NCI-H524 treated with DMSO at 0.1 percent for 48 hours (cell line): Measurements from ENCODE around the gene PHYKPL.

ENCODE experiments used
- DNase-seq: peaks from one replicate; lab custom pipeline; 2025; lab: John Stamatoyannopoulos, UW

The PHYKPL gene

GRCh38 chr5:178223828-178224335 is 8.7 kb downstream of the PHYKPL start:
- no peak for DNase-seq

GRCh38 chr5:178223196-178223773 is 9.3 kb downstream of the PHYKPL start:
- DNase-seq, result no peak

- DNase-seq, result no peak
These were observed 10.3 kb downstream of the PHYKPL start for GRCh38 chr5:178222292-178222691.

DNA sequence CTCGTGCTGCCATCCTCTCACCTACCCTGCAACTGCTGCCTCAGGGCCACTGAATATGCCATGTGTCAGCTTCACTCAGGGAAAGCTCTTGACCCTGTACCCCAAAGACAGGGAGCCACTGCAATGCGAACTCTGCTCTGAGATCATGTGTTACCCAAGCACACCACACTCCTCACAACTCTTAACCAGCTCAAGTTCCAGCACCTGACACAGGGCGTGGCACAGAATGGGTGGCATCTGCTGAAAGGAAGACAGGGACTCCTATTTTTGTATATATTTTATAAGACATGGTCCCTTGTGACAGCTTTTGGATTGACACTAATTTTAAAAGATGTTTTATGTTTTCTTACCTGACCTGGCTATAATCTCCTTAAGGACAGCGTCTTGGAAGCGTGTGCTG is 10.7 kb downstream of the PHYKPL start:
- no peak for DNase-seq

DNA sequence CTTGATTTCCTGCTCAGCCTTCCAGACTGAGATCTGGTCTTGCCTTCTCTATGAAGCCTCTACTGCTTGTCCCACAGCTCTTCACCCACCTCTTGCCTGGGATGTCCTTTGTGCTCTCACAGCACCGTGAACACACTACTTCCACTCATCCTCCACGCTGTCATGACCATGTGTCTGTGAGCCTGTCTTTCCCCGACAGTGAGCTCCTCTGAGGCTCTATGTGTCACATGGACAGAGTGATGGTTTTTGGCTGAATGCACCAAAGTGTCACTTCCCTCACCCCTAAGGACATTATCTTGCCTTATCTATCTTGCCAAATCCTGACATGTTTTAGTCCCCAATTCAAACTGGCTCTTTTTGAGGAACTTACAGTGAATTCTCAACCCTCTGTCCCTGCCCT is 11.3 kb downstream of the PHYKPL start:
- DNase-seq, result no peak

GRCh38 chr5:178218827-178219226 is 13.8 kb downstream of the PHYKPL start:
- DNase-seq, result no peak

- no peak for DNase-seq
These were observed 14.3 kb downstream of the PHYKPL start for GRCh38 chr5:178218237-178218776.

GRCh38 chr5:178216779-178217178 is 15.8 kb downstream of the PHYKPL start:
- DNase-seq, result no peak

DNA sequence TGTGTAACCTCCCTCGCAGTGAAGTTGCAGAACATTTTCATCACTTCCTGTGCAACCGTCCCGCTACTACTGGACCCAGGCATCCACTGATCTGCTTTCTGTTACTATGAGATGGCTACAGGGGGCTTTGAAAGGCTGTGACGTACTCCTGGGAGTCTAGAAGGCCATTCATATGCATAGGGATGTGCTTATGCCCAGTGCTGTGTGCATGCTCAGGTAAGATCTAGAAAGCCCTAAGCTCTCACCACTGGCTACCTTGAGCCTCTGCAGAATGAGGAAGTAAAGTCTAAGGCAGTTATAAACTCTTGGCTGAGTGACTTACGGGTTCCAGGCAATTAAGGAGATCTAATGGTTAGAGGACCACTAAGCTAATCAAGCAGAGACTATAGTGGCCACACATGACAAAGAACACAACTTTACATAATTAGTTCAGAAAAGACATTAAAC is 16.5 kb downstream of the PHYKPL start:
- no peak for DNase-seq

DNA sequence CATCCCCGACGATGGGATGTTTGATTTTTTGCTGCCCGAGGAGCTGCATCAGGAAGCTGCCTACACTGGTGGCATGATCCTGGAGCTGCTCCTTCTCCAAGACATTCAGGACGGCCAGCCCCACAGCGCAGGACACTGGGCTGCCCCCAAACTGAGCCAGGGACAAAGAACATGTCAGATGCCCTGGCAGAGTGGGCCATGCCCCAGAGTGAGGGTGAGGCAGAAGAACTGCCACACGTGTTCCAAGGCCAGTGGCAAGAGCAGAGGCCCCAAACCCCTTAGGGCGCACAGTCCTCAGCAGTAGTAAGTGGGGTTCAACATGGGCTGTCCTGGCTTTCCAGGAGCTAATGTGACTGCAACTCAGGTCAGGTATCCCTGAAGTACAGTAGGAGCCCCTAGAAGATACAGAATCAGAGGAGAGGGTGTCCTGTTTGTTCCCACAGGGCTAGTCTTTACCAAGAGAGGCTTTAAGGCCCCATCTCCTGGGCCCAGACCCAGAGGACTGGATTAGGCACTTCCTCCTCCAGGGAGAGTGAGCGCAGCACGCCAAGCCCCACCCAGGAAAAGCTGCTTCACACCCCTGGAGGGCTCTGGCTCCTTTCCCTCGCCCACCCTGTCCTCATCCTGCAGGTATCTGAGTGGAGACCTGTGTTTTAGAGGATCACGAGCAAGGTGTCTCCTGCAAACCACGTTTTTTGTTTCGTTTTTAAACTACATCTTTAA is 17.2 kb downstream of the PHYKPL start:
- DNase-seq, result no peak

DNA sequence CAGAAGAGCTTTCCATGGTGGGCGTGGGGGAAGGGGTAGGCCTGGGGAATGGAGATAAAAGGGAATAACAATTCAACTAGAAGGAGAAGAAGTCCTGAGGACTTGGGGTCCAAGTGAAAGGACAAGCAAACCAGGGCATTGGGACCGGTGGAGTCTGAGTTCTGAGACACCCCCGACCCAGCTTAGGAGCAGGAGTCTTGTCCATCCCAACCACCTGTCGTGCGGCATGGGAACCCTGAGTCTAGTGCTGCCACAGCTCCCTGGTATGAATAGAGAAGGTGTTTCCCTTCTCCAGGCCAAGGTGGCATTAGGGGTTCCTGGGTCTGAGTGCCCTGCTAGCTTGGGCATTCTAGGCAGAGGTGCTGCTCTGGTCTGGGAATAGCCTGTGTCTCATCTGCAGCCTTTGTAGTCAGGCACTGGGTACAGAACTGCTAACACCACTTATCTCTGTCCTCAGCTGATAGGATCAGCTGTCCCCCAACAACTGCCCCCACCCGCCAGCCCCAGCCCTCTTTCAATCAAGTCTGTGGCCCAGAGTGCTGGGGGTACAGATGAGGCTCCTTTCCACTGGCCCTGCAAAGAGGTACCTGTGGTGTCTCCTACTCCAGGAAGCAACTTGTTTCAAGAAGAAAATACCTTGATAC is 18.3 kb downstream of the PHYKPL start:
- DNase-seq, result no peak

DNA sequence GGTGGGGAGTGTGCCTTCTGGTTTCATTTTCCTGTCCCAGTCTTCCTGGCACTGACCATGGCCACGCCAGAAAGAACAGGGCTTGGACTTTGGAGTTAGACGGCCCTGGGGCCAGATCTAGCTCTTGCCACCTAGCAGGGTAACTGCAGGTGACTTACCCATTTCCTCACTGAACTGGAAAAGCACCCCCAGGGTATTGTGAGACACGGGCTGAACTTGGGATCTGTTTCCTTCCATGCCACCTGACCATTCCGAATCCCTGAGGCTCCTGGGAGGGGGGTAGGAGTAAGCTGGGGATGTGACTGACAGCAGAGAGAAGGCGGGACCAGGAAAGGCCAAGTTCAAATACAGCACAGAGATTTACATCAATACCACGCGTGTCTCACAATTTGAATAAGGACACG is 18.9 kb downstream of the PHYKPL start:
- no peak for DNase-seq

- no peak for DNase-seq
These were observed 19.6 kb downstream of the PHYKPL start for GRCh38 chr5:178213003-178213461.

DNA sequence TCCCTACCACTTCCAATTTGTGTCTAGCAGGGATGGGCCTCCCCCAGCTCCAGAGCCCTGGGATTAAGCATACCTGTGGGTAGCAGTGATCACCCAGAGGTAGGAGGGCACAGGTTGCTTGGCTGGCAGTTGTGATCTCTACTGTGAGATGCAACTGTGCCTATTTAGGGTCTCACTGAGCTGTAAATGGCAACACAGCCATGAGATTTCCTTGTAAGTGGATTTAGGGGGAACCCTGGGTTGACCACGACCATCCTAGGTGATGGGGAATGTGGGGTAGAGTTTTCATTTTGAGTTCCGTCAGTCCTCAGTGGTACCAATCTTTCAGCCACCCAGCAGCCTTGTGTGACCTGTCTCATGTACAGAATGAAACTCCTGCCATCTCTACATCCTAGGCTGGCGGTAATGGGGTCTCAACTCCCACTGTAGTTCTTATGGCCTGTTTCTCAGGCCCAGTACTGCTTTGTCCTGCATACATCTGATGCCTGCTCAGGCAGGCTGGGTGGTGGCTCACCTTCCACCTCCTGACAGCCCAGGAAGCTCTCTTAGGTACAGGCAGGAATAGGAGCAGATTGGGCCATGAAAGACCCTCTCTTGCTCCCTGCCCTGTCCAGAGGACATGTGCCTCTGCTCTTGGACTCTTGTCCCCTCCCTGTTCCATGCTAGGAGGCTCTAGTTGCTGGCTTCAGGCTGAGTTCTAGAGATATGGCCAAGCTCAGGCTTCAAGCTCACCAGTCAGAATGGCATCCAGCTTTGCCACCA is 20.2 kb downstream of the PHYKPL start:
- no peak for DNase-seq

DNA sequence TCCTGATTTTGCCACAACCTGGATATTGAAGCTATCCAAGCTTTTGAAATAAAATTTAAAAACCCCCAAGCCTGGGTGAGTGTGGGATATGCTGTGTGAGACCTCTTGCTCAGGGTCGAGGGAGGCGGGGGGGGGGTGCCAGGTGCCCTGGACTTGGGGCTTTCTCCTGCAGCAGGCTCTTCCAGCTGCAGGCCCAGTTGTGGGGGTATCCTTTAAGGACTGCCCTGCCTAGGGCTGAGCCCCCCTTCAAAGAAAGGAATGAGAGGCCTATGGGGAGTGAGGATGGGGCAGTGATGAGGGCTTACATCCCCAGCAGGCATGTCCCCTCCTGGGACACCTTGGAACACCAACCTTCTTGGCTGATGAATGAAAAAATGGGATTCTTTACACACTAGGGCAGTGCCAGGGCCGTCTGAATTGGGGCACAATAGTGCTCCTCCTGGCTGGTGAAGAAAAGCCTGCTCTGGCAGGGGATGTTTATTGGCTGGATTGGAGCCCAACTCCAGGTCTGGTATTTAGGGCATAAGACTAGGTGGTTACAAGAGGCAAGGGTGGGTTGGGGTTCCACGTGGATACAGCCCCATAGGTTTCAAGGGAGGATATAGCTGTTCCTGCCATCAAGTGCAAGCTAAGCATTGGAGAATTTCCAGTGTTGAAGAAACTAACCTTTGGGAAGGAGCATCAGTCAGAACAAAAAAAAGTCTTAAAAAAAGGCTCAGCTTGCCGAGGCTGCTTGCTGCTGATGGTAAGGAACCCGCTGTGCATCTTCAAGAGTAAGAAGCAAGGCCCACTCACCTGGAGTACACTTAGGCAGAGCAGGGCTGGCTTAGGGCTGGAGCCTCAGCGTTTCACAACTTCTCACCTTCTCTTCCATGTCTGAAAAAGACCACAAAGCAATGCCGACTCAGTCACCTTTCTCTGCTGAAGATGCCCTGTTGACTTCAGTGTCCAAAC is 21.2 kb downstream of the PHYKPL start:
- DNase-seq, result no peak

GRCh38 chr5:178210686-178211085 is 21.9 kb downstream of the PHYKPL start:
- no peak for DNase-seq

GRCh38 chr5:178210073-178210535 is 22.5 kb downstream of the PHYKPL start:
- DNase-seq, result no peak

- DNase-seq, result no peak
These were observed 23.1 kb downstream of the PHYKPL start for GRCh38 chr5:178209334-178210072.

DNA sequence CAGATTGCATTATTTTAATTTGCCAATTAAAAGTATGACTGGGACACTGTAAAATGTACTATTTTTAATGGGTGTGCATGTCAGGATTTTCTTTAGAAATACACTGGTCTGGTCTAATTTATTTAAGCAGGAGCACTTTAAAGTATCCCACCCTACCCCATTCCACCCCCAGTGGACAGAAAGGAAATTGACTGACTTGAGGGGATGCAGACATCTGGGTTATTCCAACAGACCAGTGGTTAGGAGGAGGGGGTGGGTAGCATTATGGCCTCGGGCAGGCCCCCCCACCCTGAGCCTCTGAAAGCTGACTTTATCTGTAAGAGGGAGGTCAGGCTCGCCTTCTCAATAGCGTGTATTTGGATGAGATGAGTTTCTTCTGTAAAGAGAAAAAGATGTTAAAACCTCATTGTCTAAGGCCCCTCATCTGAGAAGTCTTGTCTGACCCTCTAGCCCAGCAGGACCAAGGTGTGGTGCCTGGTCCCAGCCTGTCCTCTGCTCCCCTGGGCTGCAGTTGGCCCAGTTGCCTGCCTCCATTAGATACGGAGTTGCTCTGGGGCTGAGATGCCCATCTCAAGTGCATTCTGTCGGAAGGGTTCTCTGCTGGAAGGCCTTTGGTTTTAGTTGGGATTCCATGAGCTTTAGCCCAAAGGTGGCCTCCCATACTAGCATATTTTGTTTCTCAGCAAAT is 23.9 kb downstream of the PHYKPL start:
- DNase-seq, result no peak

DNA sequence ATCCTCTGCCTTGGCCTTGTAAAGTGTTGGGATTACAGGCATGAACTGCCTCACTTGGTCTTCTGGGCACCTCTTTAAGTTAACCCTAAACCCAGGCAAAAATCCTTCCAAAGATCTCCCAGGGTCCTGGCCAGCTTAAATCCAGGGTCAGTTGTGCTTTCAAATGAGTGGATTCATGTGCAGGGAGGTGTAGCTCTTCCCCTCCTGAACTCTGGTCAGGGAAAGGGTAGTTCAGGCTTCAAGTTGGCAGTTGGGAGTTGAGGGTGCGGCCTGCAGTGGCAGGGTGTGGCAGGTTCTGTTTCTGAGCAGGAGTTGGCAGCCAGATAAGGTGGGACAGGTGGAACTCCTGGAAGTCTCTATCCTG is 24.7 kb downstream of the PHYKPL start:
- no peak for DNase-seq
